ENCODE data around the gene PDCD4.

The PDCD4 gene

GRCh38 chr10:110871298-110872084 is at the start of gene PDCD4:
Gene PDCD4, plus strand, starts transcription at chr10:110871928. Its CDS starts 4,100 bp downstream, at chr10:110876028.
- peak; percentile 91 for DNase-seq (ENCODE audit: low read depth)

- no peak for DNase-seq (ENCODE audit: low read depth)
These were observed 49.6 kb upstream of the PDCD4 start for GRCh38 chr10:110822035-110822711.

- DNase-seq (ENCODE audit: low read depth) = no peak
These were observed 48.9 kb upstream of the PDCD4 start for GRCh38 chr10:110822712-110823311.

GRCh38 chr10:110824152-110824441 is 47.6 kb upstream of the PDCD4 start:
- no peak for DNase-seq (ENCODE audit: low read depth)

GRCh38 chr10:110824660-110825059 is 47.1 kb upstream of the PDCD4 start:
- DNase-seq (ENCODE audit: low read depth) = no peak

- DNase-seq (ENCODE audit: low read depth) = no peak
These were observed 46.2 kb upstream of the PDCD4 start for GRCh38 chr10:110825508-110825907.

GRCh38 chr10:110827410-110827809 is 44.3 kb upstream of the PDCD4 start:
- DNase-seq (ENCODE audit: low read depth) = no peak

GRCh38 chr10:110827875-110828274 is 43.9 kb upstream of the PDCD4 start:
- DNase-seq (ENCODE audit: low read depth) = no peak

- DNase-seq (ENCODE audit: low read depth) = no peak
These were observed 43.2 kb upstream of the PDCD4 start for GRCh38 chr10:110828525-110828924.

GRCh38 chr10:110829721-110830410 is 41.9 kb upstream of the PDCD4 start:
- no peak for DNase-seq (ENCODE audit: low read depth)

- DNase-seq (ENCODE audit: low read depth) = no peak
These were observed 38.3 kb upstream of the PDCD4 start for GRCh38 chr10:110833234-110833940.

- no peak for DNase-seq (ENCODE audit: low read depth)
These were observed 37.6 kb upstream of the PDCD4 start for GRCh38 chr10:110833941-110834628.

GRCh38 chr10:110834629-110835301 is 37.0 kb upstream of the PDCD4 start:
- DNase-seq (ENCODE audit: low read depth) = no peak

GRCh38 chr10:110835841-110836240 is 35.9 kb upstream of the PDCD4 start:
- no peak for DNase-seq (ENCODE audit: low read depth)

- DNase-seq (ENCODE audit: low read depth) = no peak
These were observed 35.0 kb upstream of the PDCD4 start for GRCh38 chr10:110836706-110837105.

GRCh38 chr10:110837418-110838171 is 34.1 kb upstream of the PDCD4 start:
- DNase-seq (ENCODE audit: low read depth) = no peak

- no peak for DNase-seq (ENCODE audit: low read depth)
These were observed 31.4 kb upstream of the PDCD4 start for GRCh38 chr10:110840225-110840922.

GRCh38 chr10:110840923-110841428 is 30.8 kb upstream of the PDCD4 start:
- DNase-seq (ENCODE audit: low read depth) = no peak

GRCh38 chr10:110841767-110842267 is 29.9 kb upstream of the PDCD4 start:
- no peak for DNase-seq (ENCODE audit: low read depth)

Data from activated T-cell treated with anti-CD3 and anti-CD28 coated beads for 24 hours (primary cell).